ENCODE results near the gene NTRK3.

DNA sequence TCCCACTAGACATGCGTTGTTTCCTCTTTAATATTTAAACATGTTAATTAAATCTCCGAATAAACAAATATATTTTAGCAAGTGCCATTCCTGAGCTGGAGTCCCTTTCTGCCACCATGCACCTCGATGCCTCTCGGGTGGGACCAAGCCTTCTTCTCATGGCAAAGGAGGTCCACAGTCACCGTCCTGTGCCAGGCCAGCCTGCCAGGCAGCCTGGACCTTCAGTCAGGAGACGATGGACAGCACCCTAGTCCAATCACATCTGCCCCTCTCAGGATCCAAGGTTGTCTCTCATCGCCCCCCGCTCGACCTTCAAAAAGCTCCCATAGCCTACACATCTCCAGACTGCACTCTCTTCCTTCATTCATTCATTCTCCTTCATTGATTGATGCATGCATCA is 22.6 kb downstream of the NTRK3 start:
- TF ChIP-seq POLR2A (IDR thresholded peaks at IDR 0.05) = no peak
- TF ChIP-seq, protein P1, sequence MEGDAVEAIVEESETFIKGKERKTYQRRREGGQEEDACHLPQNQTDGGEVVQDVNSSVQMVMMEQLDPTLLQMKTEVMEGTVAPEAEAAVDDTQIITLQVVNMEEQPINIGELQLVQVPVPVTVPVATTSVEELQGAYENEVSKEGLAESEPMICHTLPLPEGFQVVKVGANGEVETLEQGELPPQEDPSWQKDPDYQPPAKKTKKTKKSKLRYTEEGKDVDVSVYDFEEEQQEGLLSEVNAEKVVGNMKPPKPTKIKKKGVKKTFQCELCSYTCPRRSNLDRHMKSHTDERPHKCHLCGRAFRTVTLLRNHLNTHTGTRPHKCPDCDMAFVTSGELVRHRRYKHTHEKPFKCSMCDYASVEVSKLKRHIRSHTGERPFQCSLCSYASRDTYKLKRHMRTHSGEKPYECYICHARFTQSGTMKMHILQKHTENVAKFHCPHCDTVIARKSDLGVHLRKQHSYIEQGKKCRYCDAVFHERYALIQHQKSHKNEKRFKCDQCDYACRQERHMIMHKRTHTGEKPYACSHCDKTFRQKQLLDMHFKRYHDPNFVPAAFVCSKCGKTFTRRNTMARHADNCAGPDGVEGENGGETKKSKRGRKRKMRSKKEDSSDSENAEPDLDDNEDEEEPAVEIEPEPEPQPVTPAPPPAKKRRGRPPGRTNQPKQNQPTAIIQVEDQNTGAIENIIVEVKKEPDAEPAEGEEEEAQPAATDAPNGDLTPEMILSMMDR (IDR thresholded peaks at IDR 0.05) = no peak

Measured in upper lobe of left lung (tissue), 4 donors.